ENCODE data around the gene CHURC1. TPM values are rescaled to one million over a fixed set of nuclear protein-coding genes. Genes with fewer than 3 reads are reported as not detected.

The CHURC1 gene
- total RNA-seq, 1 donor from 2014 or later: 37.1 TPM

Other genes starting within 250 kb of the CHURC1 start
- 5.9 and 15.7 TPM in 2 replicates for gene PLEKHG3, start 210.0 kb upstream of the CHURC1 start, total RNA-seq
- gene SPTB, start 34.5 kb upstream of the CHURC1 start, total RNA-seq: under 0.01 TPM in 2 replicates
- not detected in 2 replicates for gene GPX2, start 28.3 kb downstream of the CHURC1 start, total RNA-seq
- 4.6 and 6.5 TPM in 2 replicates for gene RAB15, start 57.9 kb downstream of the CHURC1 start, total RNA-seq
- 5.0 and 8.5 TPM in 2 replicates for gene FNTB, start 72.4 kb downstream of the CHURC1 start, total RNA-seq
- 34.2 and 62.7 TPM in 2 replicates for gene MAX, start 188.1 kb downstream of the CHURC1 start, total RNA-seq

Measured in lung microvascular endothelial cell (primary cell).